Measurements from ENCODE around the gene BABAM2. TPM values are rescaled to one million over a fixed set of nuclear protein-coding genes. Genes with fewer than 3 reads are reported as not detected.
"Not testable (repeated sequence)": the region's sequence is repeated elsewhere in the genome, so short reads cannot be mapped to it uniquely, and the experiment has no call there.

Gene BABAM2
- total RNA-seq, 2 donors from 2014 or later, result 39.1 to 43.1 TPM

- intact Hi-C loops (cut with DNase I), result no loop called here
- DNase-seq (ENCODE audit: low spot score), result no peak
Observed at GRCh38 chr2:28319118-28320008, 428.8 kb downstream of the BABAM2 start.

- no peak for DNase-seq (ENCODE audit: low spot score)
Observed at GRCh38 chr2:28320009-28320365, 429.5 kb downstream of the BABAM2 start.

GRCh38 chr2:28320371-28320770, 429.8 kb downstream of the BABAM2 start:
- intact Hi-C loops (cut with DNase I), result no loop called here
- no peak for DNase-seq (ENCODE audit: low spot score)

More at GRCh38 chr2:28320009-28320365, 429.5 kb downstream of the BABAM2 start:
- intact Hi-C loops (cut with DNase I), result no loop called here

GRCh38 chr2:28321426-28321825, 430.9 kb downstream of the BABAM2 start:
- intact Hi-C loops (cut with DNase I), result no loop called here
- no peak for DNase-seq (ENCODE audit: low spot score)

- intact Hi-C loops (cut with DNase I), result no loop called here
- no peak for DNase-seq (ENCODE audit: low spot score)
Observed at GRCh38 chr2:28322051-28322450, 431.5 kb downstream of the BABAM2 start.

GRCh38 chr2:28322456-28322855, 431.9 kb downstream of the BABAM2 start:
- intact Hi-C loops (cut with DNase I), result no loop called here
- no peak for DNase-seq (ENCODE audit: low spot score)

GRCh38 chr2:28322981-28323396, 432.5 kb downstream of the BABAM2 start:
- intact Hi-C loops (cut with DNase I), result no loop called here
- no peak for DNase-seq (ENCODE audit: low spot score)

GRCh38 chr2:28325173-28325566, 434.6 kb downstream of the BABAM2 start:
- intact Hi-C loops (cut with DNase I), result no loop called here
- DNase-seq (ENCODE audit: low spot score), result no peak

GRCh38 chr2:28325567-28326468, 435.3 kb downstream of the BABAM2 start:
- DNase-seq (ENCODE audit: low spot score), result no peak
- intact Hi-C loops (cut with DNase I), result no loop called here

- DNase-seq (ENCODE audit: low spot score), result no peak
- intact Hi-C loops (cut with DNase I), result no loop called here
Observed at GRCh38 chr2:28326469-28326805, 435.9 kb downstream of the BABAM2 start.

GRCh38 chr2:28326881-28327505, 436.5 kb downstream of the BABAM2 start:
- no peak for DNase-seq (ENCODE audit: low spot score)
- intact Hi-C loops (cut with DNase I), result no loop called here

- intact Hi-C loops (cut with DNase I), result no loop called here
- no peak for DNase-seq (ENCODE audit: low spot score)
Observed at GRCh38 chr2:28327581-28327955, 437.0 kb downstream of the BABAM2 start.

GRCh38 chr2:28327956-28328922, 437.7 kb downstream of the BABAM2 start:
- intact Hi-C loops (cut with DNase I), result loop anchor here in 1 of 2 donors (2.0 kb wide), 1 partner anchor 141 kb away; no protein-coding TSS in a partner anchor
- DNase-seq (ENCODE audit: low spot score), result no peak

GRCh38 chr2:28329184-28329583, 438.7 kb downstream of the BABAM2 start:
- intact Hi-C loops (cut with DNase I), result loop anchor here in 1 of 2 donors (2.0 kb wide), 1 partner anchor 142 kb away; no protein-coding TSS in a partner anchor
- DNase-seq (ENCODE audit: low spot score), result no peak

GRCh38 chr2:28330722-28331121, 440.2 kb downstream of the BABAM2 start:
- DNase-seq (ENCODE audit: low spot score), result not testable (repeated sequence)
- intact Hi-C loops (cut with DNase I), result loop anchor here in 1 of 2 donors (10.0 kb wide), 1 partner anchor 1846 kb away; no protein-coding TSS in a partner anchor

- not testable (repeated sequence) for DNase-seq (ENCODE audit: low spot score)
- intact Hi-C loops (cut with DNase I), result loop anchor here in 1 of 2 donors (10.0 kb wide), 1 partner anchor 1847 kb away; no protein-coding TSS in a partner anchor
Observed at GRCh38 chr2:28331797-28332196, 441.3 kb downstream of the BABAM2 start.

- no peak for DNase-seq (ENCODE audit: low spot score)
- intact Hi-C loops (cut with DNase I), result loop anchor here in 1 of 2 donors (10.0 kb wide), 1 partner anchor 1848 kb away; no protein-coding TSS in a partner anchor
Observed at GRCh38 chr2:28332696-28333095, 442.2 kb downstream of the BABAM2 start.
